Activated CD4-positive, alpha-beta T cell treated with anti-CD3 and anti-CD28 coated beads, Interleukin-2, amount 50 U/mL, for 1 hour (primary cell): ENCODE data around the gene SLC6A6.

Experiments used
- DNase-seq: peaks from one replicate; pipeline ENCODE4 v3.0.0-alpha.2; 2020

SLC6A6 gene

DNA sequence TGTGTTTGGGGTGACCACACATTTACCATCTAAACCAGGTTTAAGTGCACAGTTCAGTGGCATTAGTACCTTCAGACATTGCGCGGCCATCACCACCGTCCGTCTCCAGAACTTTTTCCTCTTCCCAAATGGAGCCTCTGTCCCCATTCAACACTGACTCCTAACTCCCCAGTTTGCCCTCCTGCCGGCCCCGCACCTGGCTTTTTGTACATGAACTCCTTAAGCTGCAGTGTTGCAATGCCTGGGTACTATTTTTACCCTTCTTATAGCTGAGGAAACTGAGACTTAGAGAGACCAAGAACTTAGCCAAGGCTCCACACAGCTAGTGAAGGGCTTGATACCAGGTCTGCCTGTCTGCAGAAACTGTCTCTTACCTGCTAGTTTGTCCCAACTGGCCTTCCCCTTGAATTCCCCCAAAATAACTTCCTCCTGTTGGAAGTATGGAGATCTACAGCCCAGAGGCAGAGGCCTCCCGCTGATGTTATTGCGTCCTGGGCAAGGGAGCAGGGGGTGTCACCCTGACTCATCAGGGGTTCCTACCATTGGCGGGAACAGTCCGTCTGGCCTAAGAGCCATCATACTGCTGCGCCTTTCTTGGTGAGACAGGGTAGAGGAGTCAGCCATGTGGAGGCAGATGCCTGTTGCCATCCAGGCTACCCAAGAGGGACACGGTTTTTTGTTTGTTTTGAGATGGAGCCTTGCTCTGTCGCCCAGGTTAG lies 72.1 kb downstream of the SLC6A6 start:
- DNase-seq = no peak

GRCh38 chr3:14475621-14476020 lies 73.2 kb downstream of the SLC6A6 start:
- no peak for DNase-seq

DNA sequence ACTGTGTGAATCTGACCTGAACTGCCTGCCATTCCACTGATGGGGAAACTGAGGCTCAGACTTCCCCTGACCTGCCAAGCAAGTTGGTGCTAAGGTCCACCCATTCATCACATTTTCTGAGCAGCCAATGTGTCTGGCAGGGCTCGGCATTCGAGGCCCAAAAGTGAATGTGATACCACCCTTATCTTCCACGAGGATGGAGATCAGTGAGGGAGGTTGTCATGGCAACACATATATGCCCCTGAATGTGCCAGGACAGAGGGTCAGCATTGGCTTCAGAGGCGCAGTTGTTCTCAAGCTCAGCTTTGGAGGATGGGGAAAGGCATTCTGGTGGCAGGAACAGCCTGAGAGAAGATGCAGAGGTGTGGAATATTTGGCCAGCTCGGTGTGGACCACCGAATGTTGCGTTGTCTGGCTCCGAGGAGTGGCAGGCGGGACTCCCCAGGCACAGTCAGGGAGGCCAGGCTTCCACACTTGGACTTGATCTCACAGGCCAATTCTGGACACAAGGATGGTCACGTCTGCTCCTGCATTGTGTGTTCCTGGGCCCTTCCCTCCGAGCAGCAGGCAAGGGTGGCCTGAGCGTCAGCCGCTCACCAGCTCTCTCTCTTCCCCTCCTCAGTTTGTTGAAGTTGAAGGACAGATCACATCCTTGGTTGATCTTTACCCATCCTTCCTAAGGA lies 74.3 kb downstream of the SLC6A6 start:
- no peak for DNase-seq

- DNase-seq = no peak
Measured at GRCh38 chr3:14477311-14477935, 75.0 kb downstream of the SLC6A6 start.

GRCh38 chr3:14478956-14479550 lies 76.6 kb downstream of the SLC6A6 start:
- DNase-seq = no peak

DNA sequence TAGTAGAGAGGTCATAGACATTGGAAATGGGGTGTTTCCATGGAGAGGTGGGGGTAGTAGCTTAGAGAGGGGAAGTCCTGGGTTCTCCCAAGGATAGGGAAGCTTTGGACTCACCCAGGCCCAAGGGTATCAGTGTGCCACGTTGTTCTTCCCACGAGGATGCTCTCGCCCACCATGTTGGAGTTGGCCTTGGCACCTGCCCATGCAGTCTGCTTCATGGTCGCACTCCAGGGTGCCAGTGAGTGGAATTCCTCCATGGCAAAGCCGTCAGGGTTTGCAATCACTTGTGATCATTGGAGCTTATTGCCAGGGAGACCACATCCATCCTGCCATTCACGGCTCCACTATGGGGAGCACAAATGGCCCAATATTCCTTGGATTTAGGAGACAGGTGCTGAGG lies 77.2 kb downstream of the SLC6A6 start:
- DNase-seq = no peak

- DNase-seq = no peak
Measured at GRCh38 chr3:14480207-14481017, 78.0 kb downstream of the SLC6A6 start.

GRCh38 chr3:14481018-14481645 lies 78.7 kb downstream of the SLC6A6 start:
- DNase-seq = no peak

DNA sequence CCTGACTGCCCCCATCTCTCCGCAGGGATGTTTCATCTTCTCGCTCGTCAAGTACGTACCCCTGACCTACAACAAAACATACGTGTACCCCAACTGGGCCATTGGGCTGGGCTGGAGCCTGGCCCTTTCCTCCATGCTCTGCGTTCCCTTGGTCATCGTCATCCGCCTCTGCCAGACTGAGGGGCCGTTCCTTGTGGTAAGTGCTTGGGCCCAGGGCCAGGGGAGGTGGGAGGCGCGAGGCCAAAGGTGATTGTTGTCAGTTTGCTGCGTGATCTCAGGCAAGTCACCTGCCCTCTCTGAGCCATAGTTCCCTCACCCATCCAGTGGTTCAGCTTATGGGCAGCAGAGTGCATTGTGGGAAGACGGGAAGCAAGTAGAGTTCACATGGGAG lies 79.2 kb downstream of the SLC6A6 start:
- no peak for DNase-seq

- DNase-seq = no peak
Measured at GRCh38 chr3:14482271-14482721, 79.9 kb downstream of the SLC6A6 start.

- DNase-seq = no peak
Measured at GRCh38 chr3:14483286-14483685, 80.9 kb downstream of the SLC6A6 start.

DNA sequence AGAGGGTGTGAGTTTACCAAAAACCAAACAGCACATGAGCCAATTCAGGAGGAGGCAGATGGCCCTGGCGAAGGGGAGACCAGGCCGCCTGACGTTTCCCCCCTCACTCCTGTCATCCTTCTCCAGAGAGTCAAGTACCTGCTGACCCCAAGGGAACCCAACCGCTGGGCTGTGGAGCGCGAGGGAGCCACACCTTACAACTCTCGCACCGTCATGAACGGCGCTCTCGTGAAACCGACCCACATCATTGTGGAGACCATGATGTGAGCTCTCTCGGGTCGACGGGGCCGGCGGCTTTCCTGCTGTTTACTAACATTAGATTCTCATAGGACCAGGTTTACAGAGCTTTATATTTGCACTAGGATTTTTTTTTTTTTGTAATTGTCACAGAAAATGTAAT lies 82.3 kb downstream of the SLC6A6 start:
- no peak for DNase-seq

DNA sequence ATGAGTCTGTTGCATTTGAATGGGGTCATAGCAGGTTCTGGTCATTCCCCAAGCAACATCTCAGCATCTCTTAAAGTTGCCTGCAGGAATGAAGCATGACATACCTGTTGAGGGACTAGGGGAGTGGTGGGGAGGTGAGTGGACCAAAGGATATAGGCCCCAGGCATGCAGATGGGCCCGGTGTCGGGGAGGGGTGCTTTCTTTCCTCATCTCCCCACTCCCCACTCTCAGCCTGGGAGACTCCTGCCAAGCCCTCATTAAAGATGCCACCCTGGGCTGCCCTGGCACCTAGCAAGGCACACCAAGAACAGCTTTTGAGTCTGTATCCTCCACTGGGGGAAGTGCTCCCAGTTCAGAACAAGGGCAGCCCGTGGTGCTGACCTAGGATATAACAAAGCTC lies 83.6 kb downstream of the SLC6A6 start:
- no peak for DNase-seq

DNA sequence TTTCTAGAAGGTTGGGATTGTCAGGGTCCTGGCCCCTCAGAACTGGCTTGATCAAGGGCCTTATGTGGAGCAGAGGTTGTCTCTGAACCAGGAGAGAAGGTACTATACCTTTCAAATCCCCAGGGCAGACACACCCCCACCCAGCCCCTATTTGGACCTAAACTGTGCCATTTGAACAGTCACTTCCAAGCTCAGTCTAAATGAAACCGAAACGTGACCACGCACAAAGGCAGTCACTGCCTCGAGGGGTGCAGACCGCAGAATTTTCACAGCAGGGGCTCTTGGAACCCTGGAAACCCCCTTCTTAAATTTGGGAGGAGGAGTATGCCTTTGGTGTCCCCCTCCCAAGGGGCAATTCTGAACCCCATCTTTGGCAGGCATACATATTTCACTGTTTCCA lies 84.1 kb downstream of the SLC6A6 start:
- DNase-seq = no peak

- no peak for DNase-seq
Measured at GRCh38 chr3:14487086-14487485, 84.7 kb downstream of the SLC6A6 start.

GRCh38 chr3:14487821-14488220 lies 85.4 kb downstream of the SLC6A6 start:
- no peak for DNase-seq

GRCh38 chr3:14488286-14489041 lies 86.1 kb downstream of the SLC6A6 start:
- DNase-seq = no peak

DNA sequence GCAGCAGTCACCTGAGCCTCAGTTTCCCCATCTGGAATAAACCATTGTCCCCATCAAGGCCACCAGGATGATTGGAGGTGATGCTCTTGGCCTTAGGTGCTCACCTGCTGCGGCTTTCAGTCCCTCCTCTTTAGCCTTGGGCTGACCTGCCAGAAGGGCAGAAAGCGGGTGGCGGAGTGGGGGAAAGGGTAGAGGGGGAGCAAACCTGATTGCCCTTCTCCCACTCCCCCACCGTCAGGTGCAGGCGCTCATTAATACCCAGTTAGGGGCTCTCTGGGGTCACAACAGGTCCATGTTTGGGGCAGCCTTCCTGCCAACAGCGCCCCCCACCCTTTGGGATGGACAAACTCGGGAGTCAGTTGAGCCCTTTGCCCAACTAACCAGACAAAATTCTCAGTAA lies 87.2 kb downstream of the SLC6A6 start:
- no peak for DNase-seq

DNA sequence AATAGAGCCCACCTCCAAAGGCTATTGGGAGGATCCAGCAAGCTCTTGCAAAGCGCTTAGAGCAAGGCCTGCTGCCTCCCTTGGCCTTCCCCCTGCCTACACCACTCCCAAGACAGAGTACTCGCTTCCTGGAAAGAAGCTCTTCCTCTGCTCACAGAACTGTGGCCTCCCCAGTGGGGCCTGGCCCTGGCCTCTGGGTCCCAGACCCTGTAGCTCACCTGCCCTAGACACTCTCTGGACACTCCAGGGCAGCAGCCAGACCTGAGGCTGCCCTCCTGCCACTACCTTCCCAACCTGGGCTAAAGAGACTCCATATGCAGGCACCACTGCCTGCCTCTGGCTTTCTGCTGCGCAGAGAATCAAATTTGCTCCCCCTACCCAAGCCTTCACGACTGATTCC lies 87.8 kb downstream of the SLC6A6 start:
- no peak for DNase-seq

DNA sequence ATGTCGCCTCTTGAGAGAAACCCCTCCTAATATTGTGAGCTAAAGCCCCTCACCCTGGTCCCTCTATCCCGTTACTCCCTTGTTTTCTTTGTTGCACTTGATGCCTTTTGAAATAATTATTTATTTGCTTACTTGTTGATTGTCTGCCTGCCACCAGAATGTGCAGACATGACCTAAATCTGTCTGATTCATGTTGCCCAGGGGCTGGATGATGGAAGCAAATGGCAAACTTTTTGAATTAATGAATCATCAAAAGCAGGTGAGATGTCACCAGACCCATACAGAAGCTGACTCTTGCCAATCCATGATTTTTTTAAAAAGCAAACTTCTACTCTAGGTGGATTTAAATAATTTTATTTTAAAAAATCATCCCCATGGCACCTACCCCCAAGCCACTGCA lies 88.4 kb downstream of the SLC6A6 start:
- no peak for DNase-seq

DNA sequence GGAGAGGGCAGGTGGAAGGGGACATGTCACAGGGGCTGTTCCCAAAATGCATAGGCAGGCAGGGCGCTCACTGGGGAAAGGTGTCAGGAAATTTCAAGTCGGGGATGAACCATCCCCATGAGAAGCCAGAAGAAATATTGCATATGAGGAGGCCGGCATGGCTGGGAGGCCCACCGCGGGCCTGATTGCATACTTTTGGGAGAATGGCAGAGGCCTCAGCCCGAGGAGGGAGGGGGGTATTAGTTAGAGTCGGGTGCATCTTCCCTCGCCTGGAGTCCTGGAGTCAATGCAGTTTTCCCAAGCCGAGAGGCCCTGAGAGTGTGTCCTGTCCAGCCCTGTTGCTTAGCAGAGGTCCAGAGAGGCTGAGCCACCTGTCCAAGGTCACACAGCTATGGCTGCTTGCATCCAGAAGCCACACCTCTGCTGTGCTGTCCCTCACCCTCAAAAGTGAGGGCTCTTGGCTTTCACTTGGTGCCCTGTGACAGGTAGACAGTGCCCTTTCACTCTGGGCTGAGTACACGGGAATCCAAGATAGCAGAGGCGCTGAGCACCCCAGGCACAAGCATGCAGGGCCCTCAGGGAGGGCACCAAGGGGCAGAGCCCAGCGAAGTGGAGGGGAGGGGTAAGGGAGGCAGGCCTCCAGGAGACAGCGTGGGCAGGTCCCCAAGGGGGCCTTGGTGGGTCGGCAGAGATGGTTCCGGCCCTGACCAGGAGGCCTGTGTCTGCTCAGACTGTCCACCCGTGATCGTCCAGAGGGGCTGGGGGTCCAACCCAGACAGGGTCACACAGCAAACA lies 89.2 kb downstream of the SLC6A6 start:
- DNase-seq = no peak
